H1 (cell line): ENCODE results near the gene TOM1L2.

Experiments
- CTCF ChIP-seq, 3 experiments: IDR thresholded peaks; 1 replicate in 2 of 3; 2 replicates in 1 of 3; pipeline versions ENCODE4 v1.5.1 to v1.6.1; 2011; ENCODE audit warnings: low read length in 3 of 3, mild to moderate bottlenecking in 3 of 3, inconsistent platforms in 2 of 3, low read depth in 1 of 3, moderate library complexity in 1 of 3; ENCODE audit not compliant: insufficient read depth in 1 of 3; ENCODE audit errors: control extremely low read depth in 1 of 3
- JUN ChIP-seq: IDR thresholded peaks from 2 replicates; pipeline ENCODE4 v1.6.1; 2011; ENCODE audit warnings: low read depth, mild to moderate bottlenecking, improper control_type of control experiment, low read length
- MAFK ChIP-seq: IDR thresholded peaks from 2 replicates; pipeline ENCODE4 v1.6.1; 2012; ENCODE audit warnings: low read depth, mild to moderate bottlenecking, improper control_type of control experiment, low read length

- TF ChIP-seq MAFK (no peak), CTCF (IDR thresholded peaks at IDR 0.05; ENCODE audit: control extremely low read depth in 1 of 3, insufficient read depth in 1 of 3, low read depth in 1 of 3, low read length in 3 of 3) (no peak), JUN (no peak)
These were observed 140.2 kb downstream of the TOM1L2 start for GRCh38 chr17:17832032-17832363.
